Measurements from ENCODE around the gene CABP1.

The CABP1 gene

GRCh38 chr12:120652656-120653435 lies 12.4 kb downstream of the CABP1 start:
- Histone ChIP-seq H3K9me3 (ENCODE audit: control insufficient read depth, low read length) (no peaks in the 10 kb centered on the region), H3K4me2 (ENCODE audit: low read length) (no peak overlapping the region), H3K27ac (no peak overlapping the region), H2AFZ (no peak overlapping the region), H3K79me2 (peaks cover 19% of the 10 kb centered on the region), H3K9ac (no peak overlapping the region), H3K4me3 (ENCODE audit: low read depth, low read length) (no peak overlapping the region), H3K4me1 (peaks cover 14% of the 10 kb centered on the region), H3K36me3 (ENCODE audit: control insufficient read depth, insufficient read depth, low read length) (no peaks in the 10 kb centered on the region), H3K27me3 (ENCODE audit: control insufficient read depth, insufficient read depth, low read length) (no peaks in the 10 kb centered on the region)
- TF ChIP-seq CTCF (IDR thresholded peaks at IDR 0.05) = no peak

GRCh38 chr12:120653611-120654010 lies 13.2 kb downstream of the CABP1 start:
- TF ChIP-seq CTCF (IDR thresholded peaks at IDR 0.05) = no peak
- H3K27ac ChIP-seq = no peak overlapping the region

GRCh38 chr12:120654656-120655055 lies 14.2 kb downstream of the CABP1 start:
- no peaks in the 10 kb centered on the region for H3K4me1 ChIP-seq
- no peaks in the 10 kb centered on the region for H3K36me3 ChIP-seq (ENCODE audit: control insufficient read depth, insufficient read depth, low read length)
- no peak overlapping the region for H2AFZ ChIP-seq
- no peak overlapping the region for H3K9ac ChIP-seq
- H3K9me3 ChIP-seq (ENCODE audit: control insufficient read depth, low read length) = no peaks in the 10 kb centered on the region
- no peak overlapping the region for H3K4me3 ChIP-seq (ENCODE audit: low read depth, low read length)
- H3K79me2 ChIP-seq = peaks cover 12% of the 10 kb centered on the region
- H3K4me2 ChIP-seq (ENCODE audit: low read length) = no peak overlapping the region
- no peak overlapping the region for H3K27ac ChIP-seq
- no peaks in the 10 kb centered on the region for H3K27me3 ChIP-seq (ENCODE audit: control insufficient read depth, insufficient read depth, low read length)
- TF ChIP-seq CTCF (IDR thresholded peaks at IDR 0.05) = no peak

More at GRCh38 chr12:120653611-120654010, 13.2 kb downstream of the CABP1 start:
- Histone ChIP-seq H3K79me2 (peaks cover 14% of the 10 kb centered on the region), H3K27me3 (ENCODE audit: control insufficient read depth, insufficient read depth, low read length) (no peaks in the 10 kb centered on the region), H3K4me2 (ENCODE audit: low read length) (no peak overlapping the region), H3K9ac (no peak overlapping the region), H3K4me3 (ENCODE audit: low read depth, low read length) (no peak overlapping the region), H3K36me3 (ENCODE audit: control insufficient read depth, insufficient read depth, low read length) (no peaks in the 10 kb centered on the region), H2AFZ (no peak overlapping the region), H3K9me3 (ENCODE audit: control insufficient read depth, low read length) (no peaks in the 10 kb centered on the region), H3K4me1 (peaks cover 7% of the 10 kb centered on the region)

- no peak overlapping the region for H3K4me3 ChIP-seq (ENCODE audit: low read depth, low read length)
- peaks cover 11% of the 10 kb centered on the region for H3K79me2 ChIP-seq
- no peak overlapping the region for H3K9ac ChIP-seq
- no peaks in the 10 kb centered on the region for H3K4me1 ChIP-seq
- no peak overlapping the region for H3K4me2 ChIP-seq (ENCODE audit: low read length)
- H3K27me3 ChIP-seq (ENCODE audit: control insufficient read depth, insufficient read depth, low read length) = no peaks in the 10 kb centered on the region
- H2AFZ ChIP-seq = no peak overlapping the region
- no peaks in the 10 kb centered on the region for H3K36me3 ChIP-seq (ENCODE audit: control insufficient read depth, insufficient read depth, low read length)
- H3K27ac ChIP-seq = no peak overlapping the region
- no peak for TF ChIP-seq CTCF (IDR thresholded peaks at IDR 0.05)
- H3K9me3 ChIP-seq (ENCODE audit: control insufficient read depth, low read length) = no peaks in the 10 kb centered on the region
These were observed 15.6 kb downstream of the CABP1 start for GRCh38 chr12:120656008-120656407.

Measured in parathyroid adenoma (tissue), 2 donors.